ENCODE measurements around the gene ZNF275.

GRCh38 chrX:153387345-153387744 is 53.4 kb downstream of the ZNF275 start:
- no peak for TF ChIP-seq CTCF (IDR thresholded peaks at IDR 0.05)
- TF ChIP-seq POLR2A (IDR thresholded peaks at IDR 0.05), result no peak
- no peak for TF ChIP-seq POLR2AphosphoS5 (IDR thresholded peaks at IDR 0.05)

All from breast epithelium (tissue), 3 donors.